Raji (cell line): ENCODE measurements around the gene PRICKLE4.
A peak's percentile ranks its signal among the peaks of the same experiment; 100 is the strongest.

Experiments used
- POLR2A ChIP-seq: IDR thresholded peaks from 2 replicates; pipeline ENCODE4 v1.6.1; 2011; ENCODE audit warnings: low read depth, low read length, control low read depth; ENCODE audit not compliant: insufficient read depth

The PRICKLE4 gene, protein sequence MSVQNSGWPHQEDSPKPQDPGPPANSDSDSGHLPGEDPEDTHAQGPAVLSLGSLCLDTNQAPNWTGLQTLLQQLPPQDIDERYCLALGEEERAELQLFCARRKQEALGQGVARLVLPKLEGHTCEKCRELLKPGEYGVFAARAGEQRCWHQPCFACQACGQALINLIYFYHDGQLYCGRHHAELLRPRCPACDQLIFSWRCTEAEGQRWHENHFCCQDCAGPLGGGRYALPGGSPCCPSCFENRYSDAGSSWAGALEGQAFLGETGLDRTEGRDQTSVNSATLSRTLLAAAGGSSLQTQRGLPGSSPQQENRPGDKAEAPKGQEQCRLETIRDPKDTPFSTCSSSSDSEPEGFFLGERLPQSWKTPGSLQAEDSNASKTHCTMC

DNA sequence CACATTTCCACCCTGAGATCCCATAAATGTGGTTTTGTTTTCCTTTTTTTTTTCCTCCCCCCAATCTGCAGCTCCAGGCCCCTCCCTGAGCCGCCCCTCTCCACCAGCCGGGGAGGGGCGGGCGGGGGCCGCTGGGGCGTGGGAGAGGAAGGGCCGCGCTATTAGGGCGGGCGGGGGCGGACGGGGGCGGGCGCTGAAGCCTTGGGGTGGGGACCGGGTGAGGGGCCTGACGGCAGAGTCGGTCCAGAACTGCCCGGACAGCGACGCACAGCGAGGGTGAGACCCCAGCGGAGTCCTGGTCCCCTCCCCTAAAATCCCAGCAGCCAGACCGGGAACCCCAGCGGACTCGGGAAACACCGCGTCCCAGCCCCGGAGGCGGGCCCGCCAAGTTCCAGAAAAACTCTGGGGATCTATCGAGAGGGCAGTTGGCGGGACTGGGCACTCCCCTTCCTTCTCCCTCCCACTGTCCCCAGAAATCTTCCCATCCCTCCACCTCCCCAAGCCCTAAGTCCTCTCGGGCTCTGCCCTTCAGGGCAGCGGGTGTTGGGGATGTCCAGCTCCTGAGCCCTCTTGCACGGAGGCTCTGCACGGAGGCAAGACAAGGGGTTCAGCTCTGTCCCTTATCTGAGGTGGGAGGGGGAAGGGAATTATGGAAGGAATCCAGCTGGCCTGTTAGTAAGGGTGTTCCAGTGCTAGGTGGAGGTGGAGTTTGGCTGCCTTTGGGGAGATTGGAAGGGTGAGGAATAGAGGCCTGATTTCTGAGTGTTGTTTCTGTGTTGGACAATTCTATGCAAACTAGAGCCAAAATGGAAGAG, at the start of gene PRICKLE4:
Gene PRICKLE4, plus strand, starts transcription at position 232 of the 815 bp plus-strand sequence. CDS start 2,692 bp downstream, outside the sequence.
- no peak for TF ChIP-seq POLR2A

GRCh38 chr6:41731561-41732086, 49.0 kb upstream of the PRICKLE4 start:
- no peak for TF ChIP-seq POLR2A

DNA sequence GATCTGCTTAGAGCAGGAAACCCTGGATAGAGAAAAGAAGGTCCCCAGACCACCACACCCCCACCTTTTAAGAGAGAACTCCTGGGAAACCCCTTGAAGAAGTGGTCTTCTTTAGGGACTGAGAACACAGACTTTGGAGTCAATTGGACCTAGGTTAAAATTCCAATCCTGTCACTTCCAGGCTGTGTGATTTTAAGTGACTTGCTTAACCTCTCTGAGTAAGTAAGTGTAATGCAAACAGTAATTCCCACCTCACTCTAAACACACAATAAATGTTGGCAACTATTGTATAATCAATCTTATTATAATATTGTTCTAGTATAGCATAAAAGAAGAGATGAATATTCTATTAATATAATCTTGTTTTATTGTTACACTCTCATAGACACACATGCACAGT, 48.4 kb upstream of the PRICKLE4 start:
- no peak for TF ChIP-seq POLR2A

DNA sequence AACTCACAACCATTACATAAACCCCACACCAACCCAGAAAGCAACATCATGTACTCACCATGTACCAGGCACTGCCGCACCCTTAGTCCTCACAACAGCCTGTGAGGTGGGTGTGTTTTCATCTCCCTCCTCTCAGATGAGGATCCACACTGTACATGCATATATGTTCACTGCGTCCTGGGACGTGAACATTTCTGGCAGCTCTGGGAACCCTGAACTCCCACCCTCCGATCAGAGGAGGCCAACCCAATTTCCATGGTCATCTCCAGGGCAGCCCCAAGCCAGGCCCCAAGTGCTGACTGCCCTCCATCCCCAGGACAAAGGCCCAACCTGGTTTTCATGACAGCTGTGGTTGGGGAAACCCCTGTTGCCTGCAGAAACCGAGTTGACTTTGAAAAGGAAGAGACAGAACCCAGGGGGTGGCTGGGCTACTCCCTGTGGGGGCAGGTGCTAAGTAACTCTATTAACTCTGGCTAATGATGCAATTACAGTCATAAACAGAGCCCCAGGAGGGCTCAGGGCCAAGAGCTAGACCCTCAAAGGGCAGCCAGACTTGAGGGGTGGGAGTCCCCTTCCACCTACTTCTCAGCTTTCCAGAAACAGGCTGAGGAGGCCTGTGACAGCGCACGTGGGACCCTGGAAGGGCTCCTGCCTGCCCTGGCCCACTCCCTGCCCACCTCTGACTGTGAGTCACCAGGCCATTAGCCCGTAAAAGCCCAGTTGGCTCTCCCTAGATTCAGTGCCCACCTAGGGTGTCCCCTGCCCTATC, 47.8 kb upstream of the PRICKLE4 start:
- TF ChIP-seq POLR2A = peak; percentile 54

- TF ChIP-seq POLR2A = no peak
Measured at GRCh38 chr6:41733360-41733706, 47.2 kb upstream of the PRICKLE4 start.

- peak; percentile 56; the same call in 1 of the 2 replicates for TF ChIP-seq POLR2A
Measured at GRCh38 chr6:41733707-41734665, 46.6 kb upstream of the PRICKLE4 start.

- peak; percentile 74 for TF ChIP-seq POLR2A
Measured at GRCh38 chr6:41734666-41735426, 45.7 kb upstream of the PRICKLE4 start.

DNA sequence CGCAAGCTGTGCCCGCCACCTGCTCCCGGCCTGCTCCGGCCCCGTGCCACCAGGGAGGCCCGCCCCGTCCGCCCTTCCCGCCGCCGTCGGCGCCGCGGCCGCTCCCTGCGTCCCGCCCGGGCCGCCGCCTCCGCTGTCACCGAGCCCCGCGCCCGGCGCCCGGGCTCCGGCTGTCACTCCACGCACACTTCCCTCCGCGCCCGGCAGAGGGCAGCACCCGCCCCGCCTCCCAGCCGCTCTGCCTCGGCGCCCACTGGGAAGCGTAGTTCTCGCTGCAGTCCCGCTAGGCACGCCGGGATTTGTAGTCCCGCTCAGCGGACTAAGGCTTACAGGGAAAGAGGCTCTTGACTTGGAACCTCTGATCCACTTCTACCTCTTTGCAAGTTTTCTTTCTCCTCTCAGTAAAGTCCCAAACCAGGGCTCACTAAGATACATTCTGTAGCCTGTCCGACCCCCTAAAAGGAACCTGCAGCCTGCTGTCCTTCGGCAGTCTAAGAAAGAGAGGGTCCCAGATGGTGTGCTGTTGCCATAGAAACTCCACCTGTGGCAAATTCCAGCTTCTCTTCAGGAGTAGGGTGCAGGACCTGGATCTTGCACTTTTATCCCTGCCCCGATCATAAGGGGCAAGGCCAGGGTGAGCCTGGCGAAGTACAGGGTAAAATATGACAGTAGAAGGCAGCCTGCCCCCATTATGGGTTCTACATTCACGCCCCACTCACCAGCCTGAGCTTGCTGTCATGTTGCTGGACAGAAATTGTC, 45.0 kb upstream of the PRICKLE4 start, which contains the start of gene TFEB:
Gene TFEB, minus strand, starts transcription at position 182 of the 759 bp plus-strand sequence. CDS start 44,395 bp downstream, outside the sequence.
- no peak; the same call in 1 of the 2 replicates for TF ChIP-seq POLR2A

GRCh38 chr6:41736186-41736733, 44.3 kb upstream of the PRICKLE4 start:
- no peak for TF ChIP-seq POLR2A

DNA sequence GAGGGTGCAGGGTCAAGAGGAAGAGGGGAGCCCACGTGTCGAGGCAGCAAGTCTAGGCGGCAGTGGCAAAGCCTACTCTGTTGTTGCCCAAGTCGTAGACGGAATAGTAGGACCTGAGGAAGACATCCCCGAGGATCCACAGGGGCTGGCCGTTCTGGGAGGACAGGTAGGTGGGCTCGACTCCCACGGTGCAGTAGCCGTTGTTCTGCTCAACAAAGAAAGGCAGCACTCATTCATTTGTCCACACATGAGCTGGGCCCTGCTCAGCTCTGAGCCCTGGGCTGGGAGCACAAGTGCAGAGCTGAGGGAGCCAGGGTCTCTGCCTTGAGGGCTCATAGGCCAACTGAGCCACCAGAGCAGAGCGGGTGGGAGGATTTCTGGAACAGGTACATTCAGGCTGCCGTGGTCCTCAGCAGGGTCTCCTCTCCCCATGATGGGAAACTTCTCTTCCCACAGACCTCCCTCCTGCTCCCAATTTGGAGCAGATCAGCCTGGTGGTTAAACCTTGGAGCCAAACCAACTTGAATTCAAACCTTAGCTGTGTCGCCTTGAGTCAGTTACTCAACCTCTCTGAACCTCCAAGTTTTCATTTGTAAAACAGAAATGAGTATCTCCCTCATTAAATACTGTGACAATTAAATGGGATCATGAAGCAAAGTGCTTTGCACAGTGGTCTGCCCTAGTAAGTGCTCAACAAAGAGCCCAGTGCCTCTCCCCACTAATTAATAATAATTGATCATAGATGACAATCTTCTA, 43.6 kb upstream of the PRICKLE4 start:
- TF ChIP-seq POLR2A = no peak

DNA sequence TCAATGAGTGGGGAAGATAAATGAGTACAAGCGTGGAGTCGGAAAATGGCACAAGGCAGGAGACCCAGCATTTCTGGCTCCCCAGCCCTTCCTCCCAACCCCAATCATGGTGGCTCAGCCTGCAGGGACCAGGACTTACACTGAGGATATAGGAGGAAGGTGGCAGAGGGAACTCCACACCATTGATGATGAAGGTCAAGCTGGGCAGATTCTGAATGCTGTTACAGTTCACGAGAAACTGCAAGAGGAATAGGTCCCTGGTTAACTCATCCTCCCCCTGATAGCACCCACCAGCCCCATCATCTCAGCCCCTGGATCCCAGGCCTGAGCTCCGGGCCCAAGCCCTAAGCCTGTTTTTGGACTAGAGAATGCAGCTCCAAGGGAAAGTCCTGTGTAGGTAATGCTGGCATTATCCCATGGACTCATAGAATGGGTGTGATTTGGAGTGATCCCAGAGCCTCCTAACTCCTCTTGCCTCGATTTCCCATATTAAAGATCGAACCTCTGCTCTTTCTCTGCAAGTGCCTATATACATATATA, 42.9 kb upstream of the PRICKLE4 start:
- TF ChIP-seq POLR2A = no peak
